BJ (cell line): ENCODE results near the gene NRL. TPM values are rescaled to one million over a fixed set of nuclear protein-coding genes. Genes with fewer than 3 reads are reported as not detected.

Experiments used
- CTCF ChIA-PET: fragments of 350-600 bp; formaldehyde crosslinking; extraction: SDS; loops from one replicate; lab custom pipeline; 2021; ENCODE audit warnings: antibody characterized with exemption, inconsistent platforms; lab: Yijun Ruan, JAX
- POLR2A ChIA-PET: fragments of 300-600 bp; sonication (Branson Sonifier 250); formaldehyde crosslinking; extraction: SDS; loops from one replicate; lab custom pipeline; 2021; ENCODE audit warnings: antibody characterized with exemption; lab: Charles Lee
- DNase-seq: peaks from one replicate; pipeline ENCODE4 v3.0.0-alpha.2; 2011; ENCODE audit warnings: low read depth
- H3K27me3 ChIP-seq: 2 replicates; pipeline ENCODE4 v1.6.0; 2011; ENCODE audit warnings: low read length; ENCODE audit not compliant: control insufficient read depth, insufficient read depth
- H3K36me3 ChIP-seq: 2 replicates; pipeline ENCODE4 v1.5.1; 2011; ENCODE audit warnings: low read length; ENCODE audit not compliant: control insufficient read depth, insufficient read depth
- H3K4me3 ChIP-seq: 2 replicates; pipeline ENCODE4 v1.5.1; 2011; ENCODE audit warnings: low read depth, mild to moderate bottlenecking, control low read depth, low read length
- polyA plus RNA-seq: library from polyadenylated mRNA; depleted of rRNA; stranded (reverse); fragments of >200 nt; gene quantifications from 2 replicates; pipeline ENCODE4 v1.2.3, GENCODE V29; 2011
- TF ChIP-seq, protein P1 (sequence below): IDR thresholded peaks from 2 replicates; pipeline ENCODE4 v1.5.1; 2011; ENCODE audit warnings: low read depth, mild to moderate bottlenecking, control low read depth, inconsistent platforms, low read length, moderate library complexity; ENCODE audit not compliant: insufficient read depth

The NRL gene
- polyA plus RNA-seq, 1 experiment: 0.91 TPM

DNA sequence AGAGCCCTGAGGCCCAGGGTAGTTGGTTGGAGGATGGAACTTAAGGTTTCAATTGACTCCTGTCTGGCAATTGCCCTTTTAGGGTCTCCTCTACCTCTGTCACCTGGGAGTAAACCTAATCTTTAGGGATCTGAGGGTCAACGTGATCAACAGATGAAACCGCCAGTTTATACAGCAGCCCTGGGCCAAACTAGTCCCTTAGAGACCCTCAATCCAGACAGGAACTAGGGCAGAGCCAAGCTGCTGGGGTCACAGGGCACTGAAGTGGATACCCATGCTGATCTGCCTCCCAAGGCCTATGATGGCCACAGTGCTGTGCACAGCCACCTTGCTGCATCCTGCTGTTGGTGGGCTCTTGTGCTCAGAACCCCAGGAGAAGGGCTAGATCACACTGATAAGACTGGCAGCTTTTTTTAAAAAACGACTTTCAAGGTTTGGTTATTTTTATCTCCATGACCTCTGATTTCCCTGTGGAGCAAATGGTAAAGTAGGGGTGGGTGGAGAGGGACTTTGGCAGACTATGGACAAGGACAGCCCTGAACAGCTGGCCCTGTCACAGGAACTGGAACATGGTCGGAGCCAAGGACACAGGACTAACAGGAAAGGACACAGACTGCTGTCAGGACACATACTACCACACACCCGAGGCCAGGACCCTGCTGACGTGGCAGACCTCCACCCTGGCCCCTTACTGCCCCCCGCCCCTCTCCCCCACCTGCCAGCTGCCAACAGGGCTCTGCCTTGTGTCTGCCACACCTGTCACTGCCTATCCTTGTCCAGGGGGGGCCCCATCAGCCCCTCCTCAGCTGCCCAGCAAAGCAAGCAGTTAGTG is 16.2 kb upstream of the NRL start:
- ChIA-PET POLR2A (no interaction called here), CTCF (no interaction called here)
- H3K36me3 ChIP-seq: no peaks in the 10 kb centered on the region
- H3K27me3 ChIP-seq: no peaks in the 10 kb centered on the region
- no peak overlapping the region for H3K4me3 ChIP-seq
- TF ChIP-seq, protein P1, sequence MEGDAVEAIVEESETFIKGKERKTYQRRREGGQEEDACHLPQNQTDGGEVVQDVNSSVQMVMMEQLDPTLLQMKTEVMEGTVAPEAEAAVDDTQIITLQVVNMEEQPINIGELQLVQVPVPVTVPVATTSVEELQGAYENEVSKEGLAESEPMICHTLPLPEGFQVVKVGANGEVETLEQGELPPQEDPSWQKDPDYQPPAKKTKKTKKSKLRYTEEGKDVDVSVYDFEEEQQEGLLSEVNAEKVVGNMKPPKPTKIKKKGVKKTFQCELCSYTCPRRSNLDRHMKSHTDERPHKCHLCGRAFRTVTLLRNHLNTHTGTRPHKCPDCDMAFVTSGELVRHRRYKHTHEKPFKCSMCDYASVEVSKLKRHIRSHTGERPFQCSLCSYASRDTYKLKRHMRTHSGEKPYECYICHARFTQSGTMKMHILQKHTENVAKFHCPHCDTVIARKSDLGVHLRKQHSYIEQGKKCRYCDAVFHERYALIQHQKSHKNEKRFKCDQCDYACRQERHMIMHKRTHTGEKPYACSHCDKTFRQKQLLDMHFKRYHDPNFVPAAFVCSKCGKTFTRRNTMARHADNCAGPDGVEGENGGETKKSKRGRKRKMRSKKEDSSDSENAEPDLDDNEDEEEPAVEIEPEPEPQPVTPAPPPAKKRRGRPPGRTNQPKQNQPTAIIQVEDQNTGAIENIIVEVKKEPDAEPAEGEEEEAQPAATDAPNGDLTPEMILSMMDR: no peak
- DNase-seq: no peak

DNA sequence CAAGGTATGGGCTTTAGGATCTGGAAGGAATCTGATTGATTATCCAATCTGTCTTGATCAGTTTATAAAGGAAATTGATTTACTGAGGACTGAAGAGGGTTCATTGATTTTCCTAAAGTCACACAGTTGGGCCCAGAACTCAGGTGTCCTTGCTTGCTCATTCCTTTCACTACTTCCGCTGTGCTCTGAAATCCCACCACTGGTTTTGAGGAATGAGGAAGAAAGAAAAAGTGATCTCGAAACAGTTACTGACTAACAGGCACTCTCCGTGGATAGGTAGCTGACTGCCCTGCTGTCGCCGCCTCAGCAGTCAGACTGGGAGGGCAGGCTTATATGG is 15.6 kb upstream of the NRL start, which contains the start of gene FITM1:
Gene FITM1, plus strand, starts transcription at position 280 of the 337 bp plus-strand sequence. CDS start 905 bp downstream, outside the sequence.
- CTCF ChIA-PET: no interaction called here
- POLR2A ChIA-PET: no interaction called here
- Histone ChIP-seq H3K36me3 (no peaks in the 10 kb centered on the region), H3K27me3 (no peaks in the 10 kb centered on the region), H3K4me3 (no peak within 1 kb of the TSS)
- DNase-seq: no peak
- TF ChIP-seq, protein P1: no peak

DNA sequence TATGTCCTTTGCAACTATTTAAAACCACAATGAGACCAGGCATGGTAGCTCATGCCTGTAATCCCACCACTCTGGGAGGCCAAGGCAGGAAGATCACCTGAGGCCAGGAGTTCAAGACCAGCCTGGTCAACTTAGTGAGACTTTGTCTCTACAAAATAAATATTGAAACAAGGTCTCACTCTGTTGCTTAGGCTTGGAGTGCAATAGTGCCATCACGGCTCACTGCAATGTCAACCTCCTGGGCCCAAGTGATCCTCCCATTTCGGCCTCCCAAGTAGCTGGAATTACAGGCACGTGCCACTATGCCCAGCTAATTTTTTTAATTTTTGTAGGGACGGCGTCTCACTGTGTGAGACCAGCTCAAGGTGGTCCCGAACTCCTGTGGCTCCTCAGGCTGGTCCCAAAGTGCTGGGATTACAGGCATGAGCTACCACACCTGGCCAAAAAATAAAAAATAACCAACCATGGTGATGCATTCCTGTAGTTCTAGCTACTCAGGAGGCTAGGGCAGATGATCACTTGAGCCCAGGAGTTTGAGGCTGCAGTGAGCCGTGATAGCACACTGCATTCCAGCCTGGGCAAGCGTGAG is 14.8 kb upstream of the NRL start:
- ChIA-PET POLR2A (no interaction called here), CTCF (interaction anchor here (0.9 to 1.0 kb wide), 2 partner anchors 9 to 39 kb away, joined by 3 to 5 read pairs; no protein-coding TSS in a partner anchor)
- no peak for DNase-seq
- H3K36me3 ChIP-seq: no peaks in the 10 kb centered on the region
- H3K4me3 ChIP-seq: no peak overlapping the region
- TF ChIP-seq, protein P1: no peak
- H3K27me3 ChIP-seq: no peaks in the 10 kb centered on the region

DNA sequence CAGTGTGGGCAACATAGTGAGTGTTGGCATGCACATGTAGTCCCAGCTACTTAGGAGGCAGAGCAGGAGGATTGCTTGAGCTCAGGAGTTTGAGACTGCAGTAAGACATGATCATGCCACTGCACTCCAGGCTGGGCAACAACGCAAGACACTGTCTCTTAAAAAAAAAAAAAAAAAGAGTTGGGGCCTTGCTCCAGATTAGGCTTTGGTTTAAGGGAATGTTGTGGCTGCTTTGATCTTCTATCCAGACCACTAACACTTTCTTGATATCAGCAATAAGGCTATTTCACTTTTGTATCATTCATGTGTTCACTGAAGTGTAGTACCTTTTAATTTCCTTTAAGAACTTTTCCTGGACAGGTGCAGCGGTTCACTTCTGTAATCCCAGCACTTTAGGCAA is 12.9 kb upstream of the NRL start:
- POLR2A ChIA-PET: no interaction called here
- Histone ChIP-seq H3K36me3 (peaks cover 2% of the 10 kb centered on the region; the same call in 1 of the 2 replicates), H3K4me3 (no peak overlapping the region), H3K27me3 (no peaks in the 10 kb centered on the region)
- CTCF ChIA-PET: no interaction called here
- TF ChIP-seq, protein P1: no peak
- DNase-seq: no peak

DNA sequence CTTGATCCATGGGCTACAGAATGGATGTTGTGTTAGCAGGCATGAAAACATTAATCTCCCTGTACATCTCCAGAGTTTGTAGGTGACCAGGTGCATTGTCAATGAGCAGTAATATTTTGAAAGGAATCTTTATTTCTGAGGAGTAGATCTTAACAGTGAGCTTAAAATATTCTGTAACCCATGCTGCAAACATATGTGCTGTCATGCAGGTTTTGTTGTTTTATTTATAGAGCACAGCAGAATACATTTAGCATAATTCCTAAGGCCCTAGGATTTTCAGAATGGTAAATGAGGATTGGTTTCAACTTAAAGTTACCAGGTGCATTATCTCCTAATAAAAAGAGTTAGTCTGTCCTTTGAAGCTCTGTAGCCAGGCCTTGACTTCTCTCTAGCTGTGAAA is 12.2 kb upstream of the NRL start:
- TF ChIP-seq, protein P1: no peak
- Histone ChIP-seq H3K4me3 (no peak overlapping the region), H3K27me3 (no peaks in the 10 kb centered on the region), H3K36me3 (peaks cover 2% of the 10 kb centered on the region; the same call in 1 of the 2 replicates)
- ChIA-PET CTCF (interaction anchor here (1.2 kb wide), 1 partner anchor 9 kb away, joined by 3 read pairs; the partner anchor contains the start of gene PSME1), POLR2A (no interaction called here)
- DNase-seq: no peak
